ENCODE data around the gene ADM5. TPM values are rescaled to one million over a fixed set of nuclear protein-coding genes. Genes with fewer than 3 reads are reported as not detected.

ADM5 gene, protein sequence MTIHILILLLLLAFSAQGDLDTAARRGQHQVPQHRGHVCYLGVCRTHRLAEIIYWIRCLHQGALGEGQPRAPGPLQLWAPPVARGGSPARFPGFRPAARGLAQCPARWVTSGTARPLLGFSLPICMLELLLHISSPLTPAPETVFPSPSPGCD
- 1 to 10 TPM; 1.3 to 2.9 (median 1.4) TPM for total RNA-seq

DNA sequence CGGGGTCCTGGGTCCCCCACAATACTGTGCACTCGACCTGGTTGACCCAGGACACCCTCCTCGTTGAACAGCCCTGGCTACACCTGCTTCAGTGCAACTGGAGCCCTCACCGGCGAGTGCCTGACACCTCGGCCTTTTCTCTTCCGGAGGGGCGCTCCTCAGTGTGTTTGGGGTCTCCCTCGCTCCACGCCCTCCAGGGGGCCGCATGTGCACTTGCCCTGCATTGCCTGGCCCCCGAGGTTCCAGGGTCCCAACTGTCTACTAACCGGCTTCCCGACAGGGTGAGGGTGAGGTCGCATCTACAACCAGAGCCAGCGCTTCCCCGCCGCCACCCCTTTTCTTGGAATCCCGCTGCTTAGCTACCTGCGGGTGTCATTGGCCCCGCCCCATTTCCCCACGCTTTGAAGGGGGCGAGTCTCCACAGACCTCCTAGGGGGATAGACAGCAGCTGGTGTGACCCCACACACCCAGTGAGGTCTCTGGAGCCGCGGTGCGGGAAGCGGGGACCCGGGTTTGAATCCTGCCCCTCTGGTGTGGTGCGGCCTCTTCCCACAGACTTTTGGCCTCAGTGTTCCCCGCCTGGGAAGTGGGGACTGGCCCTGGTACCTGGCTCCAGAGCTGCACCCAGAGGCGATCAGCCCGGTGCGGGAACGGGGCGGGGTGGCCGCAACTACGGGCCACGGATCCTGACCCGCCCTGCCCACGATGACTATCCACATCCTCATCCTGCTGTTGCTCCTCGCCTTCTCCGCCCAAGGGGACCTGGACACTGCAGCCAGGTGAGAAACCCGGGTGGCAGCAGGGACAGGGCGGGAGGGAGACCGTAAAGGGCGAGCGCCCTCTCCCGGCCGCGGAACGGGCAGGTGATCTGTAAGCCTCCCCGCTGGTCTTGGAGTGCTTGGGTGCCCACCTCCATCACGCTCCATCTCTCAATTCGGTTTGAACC lies at the start of gene ADM5:
TSS of gene ADM5 (plus strand) at position 462 of the 946 bp plus-strand sequence. CDS start at position 706, 244 bp downstream.
- Histone ChIP-seq H3K27me3 (no peaks in the 10 kb centered on the region), H3K27ac (peak within 1 kb of the TSS; percentile 70 to 76), H3K4me1 (peaks cover 0 to 6% of the 10 kb centered on the region in 2 donors), H3K36me3 (no peaks in the 10 kb centered on the region), H3K9me3 (no peaks in the 10 kb centered on the region), H3K4me3 (peak within 1 kb of the TSS; percentile 46 to 75 (median 58))
- TF ChIP-seq POLR2AphosphoS5 (IDR thresholded peaks at IDR 0.05): no peak
- TF ChIP-seq, protein P1, sequence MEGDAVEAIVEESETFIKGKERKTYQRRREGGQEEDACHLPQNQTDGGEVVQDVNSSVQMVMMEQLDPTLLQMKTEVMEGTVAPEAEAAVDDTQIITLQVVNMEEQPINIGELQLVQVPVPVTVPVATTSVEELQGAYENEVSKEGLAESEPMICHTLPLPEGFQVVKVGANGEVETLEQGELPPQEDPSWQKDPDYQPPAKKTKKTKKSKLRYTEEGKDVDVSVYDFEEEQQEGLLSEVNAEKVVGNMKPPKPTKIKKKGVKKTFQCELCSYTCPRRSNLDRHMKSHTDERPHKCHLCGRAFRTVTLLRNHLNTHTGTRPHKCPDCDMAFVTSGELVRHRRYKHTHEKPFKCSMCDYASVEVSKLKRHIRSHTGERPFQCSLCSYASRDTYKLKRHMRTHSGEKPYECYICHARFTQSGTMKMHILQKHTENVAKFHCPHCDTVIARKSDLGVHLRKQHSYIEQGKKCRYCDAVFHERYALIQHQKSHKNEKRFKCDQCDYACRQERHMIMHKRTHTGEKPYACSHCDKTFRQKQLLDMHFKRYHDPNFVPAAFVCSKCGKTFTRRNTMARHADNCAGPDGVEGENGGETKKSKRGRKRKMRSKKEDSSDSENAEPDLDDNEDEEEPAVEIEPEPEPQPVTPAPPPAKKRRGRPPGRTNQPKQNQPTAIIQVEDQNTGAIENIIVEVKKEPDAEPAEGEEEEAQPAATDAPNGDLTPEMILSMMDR (IDR thresholded peaks at IDR 0.05): peak in 1 of 3 donors; percentile 31
- intact Hi-C loops (cut with DNase I; ENCODE audit: low total_unique reads): no loop called here
- DNase-seq (ENCODE audit: low spot score in 2 of 2): peak; percentile 50 to 72

DNA sequence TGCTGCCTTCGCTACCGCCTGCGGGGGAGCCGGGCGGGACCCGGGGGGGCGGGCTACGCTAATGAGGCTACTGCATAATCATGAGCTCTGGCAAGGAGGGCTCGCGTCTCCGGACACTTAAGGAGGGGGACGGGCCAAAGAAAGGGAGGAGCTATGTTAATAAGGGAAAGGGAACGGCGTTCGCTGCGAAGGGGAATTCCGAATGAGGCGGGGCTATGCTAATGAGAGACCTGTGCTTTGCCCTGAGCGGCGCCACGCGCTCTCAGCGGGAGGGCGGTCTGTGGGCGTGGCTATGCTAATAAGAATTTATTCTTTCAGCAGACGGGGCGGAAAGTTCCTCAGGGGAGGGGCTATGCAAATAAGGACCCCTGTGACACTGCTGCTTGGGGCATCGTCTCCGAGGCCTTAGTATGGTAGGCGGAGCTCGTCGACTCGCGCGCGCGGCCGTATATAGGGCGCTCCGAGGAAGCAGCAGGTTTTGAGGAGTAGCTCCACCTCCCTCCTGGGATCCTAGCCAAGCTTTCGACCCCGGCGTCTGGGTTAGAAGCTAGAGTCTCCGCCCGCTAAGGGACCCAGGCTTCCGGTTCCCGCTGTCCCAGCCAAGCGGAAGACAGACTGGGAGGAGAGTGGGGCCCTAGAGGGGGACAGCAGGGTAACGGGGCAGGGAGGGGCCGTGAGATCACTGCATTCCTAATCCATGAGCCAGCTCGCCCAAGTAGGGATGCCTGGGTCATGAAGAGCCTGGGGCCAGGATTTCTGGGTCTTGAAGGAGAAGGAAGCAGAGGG lies 49.1 kb upstream of the ADM5 start, which contains the start of gene RRAS:
TSS of gene RRAS (minus strand) at position 31 of the 786 bp plus-strand sequence. CDS start 45 bp downstream, outside the sequence.
- H3K36me3 ChIP-seq: no peaks in the 10 kb centered on the region
- H3K27ac ChIP-seq: peak within 1 kb of the TSS; percentile 99 to 100
- DNase-seq (ENCODE audit: low spot score in 2 of 2): peak; percentile 99 to 100
- H3K4me1 ChIP-seq: peaks cover 5 to 23% of the 10 kb centered on the region in 2 donors
- TF ChIP-seq, protein P1 (IDR thresholded peaks at IDR 0.05): peak in 1 of 3 donors; percentile 32
- TF ChIP-seq POLR2A (IDR thresholded peaks at IDR 0.05): peak; percentile 78
- peak; percentile 94 to 96 (median 94) for TF ChIP-seq POLR2AphosphoS5 (IDR thresholded peaks at IDR 0.05)
- intact Hi-C loops (cut with DNase I; ENCODE audit: low total_unique reads): no loop called here
- no peaks in the 10 kb centered on the region for H3K9me3 ChIP-seq
- no peaks in the 10 kb centered on the region for H3K27me3 ChIP-seq
- H3K4me3 ChIP-seq: peak within 1 kb of the TSS; percentile 97 to 99 (median 98)

DNA sequence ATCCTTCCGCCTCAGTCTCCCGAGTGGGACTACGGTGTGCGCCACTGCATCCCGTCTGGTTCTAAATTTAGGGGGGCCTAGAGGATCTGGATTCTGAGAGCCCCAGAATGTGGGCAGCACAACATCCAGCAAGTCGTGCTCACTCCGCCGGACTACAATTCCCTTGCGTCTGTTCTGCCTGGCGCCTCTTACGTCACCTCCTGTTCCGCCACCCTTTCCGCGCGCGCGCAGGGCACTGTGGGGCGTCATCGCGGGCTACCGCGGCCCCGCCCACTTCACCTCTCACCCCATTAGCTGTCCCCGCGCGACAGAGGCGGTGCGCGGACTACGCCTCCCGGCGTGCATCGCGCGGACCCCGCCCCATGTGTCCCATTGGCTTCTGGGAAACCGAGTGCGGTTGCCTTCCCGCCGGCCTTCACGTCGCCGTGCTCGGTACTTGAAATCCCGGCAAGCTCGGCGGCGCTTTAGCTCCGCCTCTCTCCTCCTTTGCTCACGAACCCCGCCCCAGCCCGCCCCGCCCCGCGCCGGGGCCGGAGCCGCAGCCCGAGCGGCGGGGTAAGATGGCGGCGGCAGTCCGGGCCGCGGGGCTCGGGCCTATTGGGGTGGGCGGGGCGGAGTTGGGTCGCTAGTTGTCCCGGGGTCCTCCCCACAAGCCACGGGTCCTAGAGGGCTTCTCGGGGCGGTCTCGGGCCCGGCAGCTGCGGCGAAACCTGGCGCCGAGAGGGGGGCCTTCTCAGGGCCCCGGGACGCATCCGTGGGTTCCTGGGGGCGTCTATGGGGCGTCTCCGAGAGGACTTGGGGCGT lies 47.5 kb upstream of the ADM5 start, which contains the start of gene SCAF1:
TSS of gene SCAF1 (plus strand) at position 522 of the 804 bp plus-strand sequence. CDS start 2,818 bp downstream, outside the sequence.
- peak; percentile 87 to 96 (median 92) for TF ChIP-seq POLR2AphosphoS5 (IDR thresholded peaks at IDR 0.05)
- TF ChIP-seq POLR2A (IDR thresholded peaks at IDR 0.05): peak; percentile 85
- TF ChIP-seq, protein P1 (IDR thresholded peaks at IDR 0.05): no peak
- Histone ChIP-seq H3K4me3 (peak within 1 kb of the TSS; percentile 97 to 99 (median 98)), H3K27me3 (no peaks in the 10 kb centered on the region), H3K4me1 (peaks cover 5 to 23% of the 10 kb centered on the region in 2 donors), H3K36me3 (no peaks in the 10 kb centered on the region), H3K27ac (peak within 1 kb of the TSS; percentile 99 to 100), H3K9me3 (no peaks in the 10 kb centered on the region)
- DNase-seq (ENCODE audit: low spot score in 2 of 2): peak; percentile 99 to 100
- intact Hi-C loops (cut with DNase I; ENCODE audit: low total_unique reads): no loop called here

DNA sequence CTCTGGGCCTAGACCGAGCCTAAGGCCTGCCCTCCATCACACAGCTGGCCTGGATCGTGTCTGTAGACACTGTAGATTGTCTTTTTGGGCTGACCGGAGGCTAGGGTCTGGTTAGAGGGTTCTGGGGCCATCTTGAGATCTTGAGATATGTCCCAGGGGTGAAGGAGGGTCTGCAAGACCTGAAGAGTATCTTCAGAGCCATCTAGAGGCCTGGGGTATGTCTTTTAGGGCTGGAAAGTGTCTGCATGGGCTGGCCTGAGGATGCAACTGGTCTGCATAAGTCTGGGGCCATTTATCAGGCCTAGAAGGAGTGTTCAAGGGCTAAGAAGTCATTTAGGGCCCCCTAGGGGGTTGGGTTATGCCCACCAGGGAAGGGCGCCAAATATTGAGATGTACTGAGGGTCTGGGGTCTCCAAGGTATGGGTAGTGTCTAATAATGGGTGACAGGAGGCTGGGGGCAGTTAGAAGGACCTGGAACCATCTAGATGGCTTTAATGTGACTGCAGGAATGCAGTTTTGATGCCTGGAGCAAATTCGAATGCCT lies 46.8 kb upstream of the ADM5 start:
- Histone ChIP-seq H3K27ac (peak overlapping the region; percentile 99 to 100), H3K4me3 (peak overlapping the region; percentile 97 to 99 (median 98)), H3K9me3 (no peaks in the 10 kb centered on the region), H3K36me3 (no peaks in the 10 kb centered on the region), H3K27me3 (no peaks in the 10 kb centered on the region), H3K4me1 (peaks cover 5 to 23% of the 10 kb centered on the region in 2 donors)
- TF ChIP-seq, protein P1 (IDR thresholded peaks at IDR 0.05): no peak
- TF ChIP-seq POLR2AphosphoS5 (IDR thresholded peaks at IDR 0.05) (no peak), POLR2A (IDR thresholded peaks at IDR 0.05) (no peak)
- intact Hi-C loops (cut with DNase I; ENCODE audit: low total_unique reads): no loop called here
- DNase-seq (ENCODE audit: low spot score in 2 of 2): no peak
